WTC11 (cell line): ENCODE measurements around the gene SOCS2. TPM values are rescaled to one million over a fixed set of nuclear protein-coding genes. Genes with fewer than 3 reads are reported as not detected.

ENCODE experiments used
- ATAC-seq: fragments of 200-7000 bp; cut with Tn5 transposase; 2 replicates; pipeline ENCODE4 v1.10.0; 2021; ENCODE audit warnings: mild to moderate bottlenecking, moderate library complexity
- CTCF ChIA-PET: fragments of 300-600 bp; sonication (Branson Sonifier 250); formaldehyde crosslinking; loops from one replicate; lab custom pipeline; 2021; ENCODE audit warnings: antibody characterized with exemption; lab: Charles Lee
- POLR2A ChIA-PET: fragments of 350-600 bp; sonication (Branson Sonifier 250); formaldehyde crosslinking; loops from one replicate; lab custom pipeline; 2021; ENCODE audit warnings: antibody characterized with exemption; lab: Charles Lee
- DNase-seq: peaks from one replicate; pipeline ENCODE4 v3.0.0; 2021; ENCODE audit warnings: low spot score
- H3K27ac Mint-ChIP-seq: 2 replicates; pipeline ENCODE4 v1.8.0; 2021; ENCODE audit warnings: mixed read lengths
- H3K27me3 Mint-ChIP-seq: 2 replicates; pipeline ENCODE4 v1.8.0; 2021; ENCODE audit warnings: low read depth, mild to moderate bottlenecking, moderate library complexity, mixed read lengths
- H3K36me3 Mint-ChIP-seq: 2 replicates; pipeline ENCODE4 v1.8.0; 2021; ENCODE audit warnings: mixed read lengths
- H3K4me1 Mint-ChIP-seq: 2 replicates; pipeline ENCODE4 v1.8.0; 2022; ENCODE audit warnings: mixed read lengths
- H3K4me3 Mint-ChIP-seq: 2 replicates; pipeline ENCODE4 v1.8.0; 2021; ENCODE audit warnings: mild to moderate bottlenecking, moderate library complexity, mixed read lengths
- H3K9me3 Mint-ChIP-seq: 2 replicates; pipeline ENCODE4 v1.8.0; 2021; ENCODE audit warnings: mixed read lengths
- ATF1 ChIP-seq: sonication (generic); formaldehyde crosslinking; IDR thresholded peaks from 2 replicates; pipeline ENCODE4 v1.8.1; 2023; ENCODE audit warnings: mild to moderate bottlenecking, moderate library complexity, missing genetic modification reagents
- CREM ChIP-seq: sonication (generic); formaldehyde crosslinking; IDR thresholded peaks from 2 replicates; pipeline ENCODE4 v1.8.1; 2022; ENCODE audit warnings: mild to moderate bottlenecking, missing genetic modification reagents, moderate library complexity
- EMX1 ChIP-seq: fragments of 250-450 bp; sonication (Bioruptor Pico); IDR thresholded peaks from 2 replicates; pipeline ENCODE4 v1.8.0; 2021; ENCODE audit warnings: mild to moderate bottlenecking
- ETV6 ChIP-seq: sonication (generic); formaldehyde crosslinking; IDR thresholded peaks from 2 replicates; pipeline ENCODE4 v1.8.1; 2022; ENCODE audit warnings: mild to moderate bottlenecking, missing genetic modification reagents
- OVOL2 ChIP-seq: fragments of 250-450 bp; sonication (Bioruptor Pico); IDR thresholded peaks from 2 replicates; pipeline ENCODE4 v1.9.0; 2021; ENCODE audit warnings: mild to moderate bottlenecking, borderline replicate concordance
- TCF7 ChIP-seq: sonication (generic); formaldehyde crosslinking; IDR thresholded peaks from 2 replicates; pipeline ENCODE4 v1.8.0; 2022; ENCODE audit warnings: mild to moderate bottlenecking, low read depth, missing genetic modification reagents, moderate library complexity
- ZNF671 ChIP-seq: fragments of 250-450 bp; sonication (Bioruptor Pico); IDR thresholded peaks from 2 replicates; pipeline ENCODE4 v1.8.0; 2021; ENCODE audit warnings: mild to moderate bottlenecking
- total RNA-seq: library from RNA; stranded (reverse); gene quantifications from 3 replicates; pipeline ENCODE4 v1.2.3, GENCODE V29; 2021
- TF ChIP-seq, protein P1 (sequence below): sonication (generic); formaldehyde crosslinking; IDR thresholded peaks from 2 replicates; pipeline ENCODE4 v1.8.0; 2022; ENCODE audit warnings: mild to moderate bottlenecking, missing genetic modification reagents
- TF ChIP-seq, protein P2 (sequence below): sonication (generic); formaldehyde crosslinking; IDR thresholded peaks from 2 replicates; pipeline ENCODE4 v1.8.1; 2023; ENCODE audit warnings: mild to moderate bottlenecking, missing genetic modification reagents
- TF ChIP-seq, protein P3 (sequence below): sonication (generic); formaldehyde crosslinking; IDR thresholded peaks from 2 replicates; pipeline ENCODE4 v1.8.1; 2023; ENCODE audit warnings: mild to moderate bottlenecking, missing genetic modification reagents, moderate library complexity
- TF ChIP-seq, protein P4 (sequence below): sonication (generic); formaldehyde crosslinking; IDR thresholded peaks from 2 replicates; pipeline ENCODE4 v1.8.1; 2023; ENCODE audit warnings: mild to moderate bottlenecking, missing genetic modification reagents, borderline replicate concordance
- TF ChIP-seq, protein P5 (sequence below): fragments of 250-450 bp; sonication (Bioruptor Pico); IDR thresholded peaks from 2 replicates; pipeline ENCODE4 v1.8.0; 2021; ENCODE audit warnings: mild to moderate bottlenecking
- TF ChIP-seq, protein P6 (sequence below): fragments of 250-450 bp; sonication (Bioruptor Pico); IDR thresholded peaks from 2 replicates; pipeline ENCODE4 v1.9.0; 2021; ENCODE audit warnings: mild to moderate bottlenecking
- TF ChIP-seq, protein P7 (sequence below): sonication (generic); formaldehyde crosslinking; IDR thresholded peaks from 2 replicates; pipeline ENCODE4 v1.8.0; 2022; ENCODE audit warnings: missing genetic modification reagents
- TF ChIP-seq, protein P8 (sequence below): fragments of 250-450 bp; sonication (Bioruptor Pico); IDR thresholded peaks from 2 replicates; pipeline ENCODE4 v1.9.0; 2021; ENCODE audit warnings: moderate library complexity, mild to moderate bottlenecking, inconsistent platforms, borderline replicate concordance

Gene SOCS2
- total RNA-seq, 1 experiment from 2014 or later, result 44.4 TPM

DNA sequence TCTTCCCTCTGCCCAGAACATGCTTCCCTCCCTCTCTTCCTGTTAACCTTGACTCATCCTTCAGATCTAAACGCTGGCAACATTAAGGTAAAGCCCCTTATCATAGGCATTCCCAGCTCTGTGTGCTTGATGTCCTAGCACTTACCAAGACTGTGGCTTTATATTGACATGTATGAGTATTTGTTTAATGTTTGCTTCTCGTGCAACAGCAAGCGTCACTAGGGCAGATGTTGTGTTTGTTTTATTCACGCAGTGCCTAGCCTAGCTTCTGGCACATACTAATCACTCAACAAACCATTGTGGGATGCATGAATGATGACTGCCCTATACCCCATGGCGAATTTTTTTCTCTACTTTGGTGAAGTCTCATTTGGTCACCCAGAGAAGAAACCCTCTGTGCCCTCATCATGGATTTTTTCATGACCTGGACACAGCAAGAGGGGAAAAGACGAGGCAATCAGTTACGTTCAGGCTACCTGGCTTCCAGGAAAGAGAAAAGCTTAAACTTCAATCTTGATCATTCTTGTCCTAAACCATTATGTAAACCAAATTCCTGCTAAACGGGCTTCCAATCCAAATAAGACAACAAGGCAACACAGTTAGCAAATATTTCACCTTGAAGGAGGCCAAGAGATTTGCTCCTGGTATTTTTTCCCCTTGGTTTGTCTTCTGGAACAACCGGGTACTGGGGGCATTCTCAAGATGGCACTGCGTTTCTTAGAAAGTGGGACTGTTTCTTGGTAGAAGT is 47.9 kb upstream of the SOCS2 start:
- Mint-ChIP-seq H3K4me3 (no peak overlapping the region), H3K27me3 (no peaks in the 10 kb centered on the region), H3K27ac (no peak overlapping the region), H3K9me3 (peaks cover 2% of the 10 kb centered on the region), H3K36me3 (no peaks in the 10 kb centered on the region), H3K4me1 (peaks cover 16% of the 10 kb centered on the region)
- POLR2A ChIA-PET, result interaction anchor here (0.7 kb wide), 1 partner anchor 577 kb away, joined by 7 read pairs; no protein-coding TSS in a partner anchor
- TF ChIP-seq ATF1 (CRISPR knock-in tag) (no peak), TCF7 (CRISPR knock-in tag) (no peak), ETV6 (no peak)
- TF ChIP-seq, protein P1, sequence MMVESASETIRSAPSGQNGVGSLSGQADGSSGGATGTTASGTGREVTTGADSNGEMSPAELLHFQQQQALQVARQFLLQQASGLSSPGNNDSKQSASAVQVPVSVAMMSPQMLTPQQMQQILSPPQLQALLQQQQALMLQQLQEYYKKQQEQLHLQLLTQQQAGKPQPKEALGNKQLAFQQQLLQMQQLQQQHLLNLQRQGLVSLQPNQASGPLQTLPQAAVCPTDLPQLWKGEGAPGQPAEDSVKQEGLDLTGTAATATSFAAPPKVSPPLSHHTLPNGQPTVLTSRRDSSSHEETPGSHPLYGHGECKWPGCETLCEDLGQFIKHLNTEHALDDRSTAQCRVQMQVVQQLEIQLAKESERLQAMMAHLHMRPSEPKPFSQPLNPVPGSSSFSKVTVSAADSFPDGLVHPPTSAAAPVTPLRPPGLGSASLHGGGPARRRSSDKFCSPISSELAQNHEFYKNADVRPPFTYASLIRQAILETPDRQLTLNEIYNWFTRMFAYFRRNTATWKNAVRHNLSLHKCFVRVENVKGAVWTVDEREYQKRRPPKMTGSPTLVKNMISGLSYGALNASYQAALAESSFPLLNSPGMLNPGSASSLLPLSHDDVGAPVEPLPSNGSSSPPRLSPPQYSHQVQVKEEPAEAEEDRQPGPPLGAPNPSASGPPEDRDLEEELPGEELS, result no peak
- TF ChIP-seq, protein P2, sequence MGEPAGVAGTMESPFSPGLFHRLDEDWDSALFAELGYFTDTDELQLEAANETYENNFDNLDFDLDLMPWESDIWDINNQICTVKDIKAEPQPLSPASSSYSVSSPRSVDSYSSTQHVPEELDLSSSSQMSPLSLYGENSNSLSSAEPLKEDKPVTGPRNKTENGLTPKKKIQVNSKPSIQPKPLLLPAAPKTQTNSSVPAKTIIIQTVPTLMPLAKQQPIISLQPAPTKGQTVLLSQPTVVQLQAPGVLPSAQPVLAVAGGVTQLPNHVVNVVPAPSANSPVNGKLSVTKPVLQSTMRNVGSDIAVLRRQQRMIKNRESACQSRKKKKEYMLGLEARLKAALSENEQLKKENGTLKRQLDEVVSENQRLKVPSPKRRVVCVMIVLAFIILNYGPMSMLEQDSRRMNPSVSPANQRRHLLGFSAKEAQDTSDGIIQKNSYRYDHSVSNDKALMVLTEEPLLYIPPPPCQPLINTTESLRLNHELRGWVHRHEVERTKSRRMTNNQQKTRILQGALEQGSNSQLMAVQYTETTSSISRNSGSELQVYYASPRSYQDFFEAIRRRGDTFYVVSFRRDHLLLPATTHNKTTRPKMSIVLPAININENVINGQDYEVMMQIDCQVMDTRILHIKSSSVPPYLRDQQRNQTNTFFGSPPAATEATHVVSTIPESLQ (CRISPR knock-in tag), result no peak
- TF ChIP-seq, protein P3, sequence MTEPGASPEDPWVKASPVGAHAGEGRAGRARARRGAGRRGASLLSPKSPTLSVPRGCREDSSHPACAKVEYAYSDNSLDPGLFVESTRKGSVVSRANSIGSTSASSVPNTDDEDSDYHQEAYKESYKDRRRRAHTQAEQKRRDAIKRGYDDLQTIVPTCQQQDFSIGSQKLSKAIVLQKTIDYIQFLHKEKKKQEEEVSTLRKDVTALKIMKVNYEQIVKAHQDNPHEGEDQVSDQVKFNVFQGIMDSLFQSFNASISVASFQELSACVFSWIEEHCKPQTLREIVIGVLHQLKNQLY (CRISPR knock-in tag), result no peak
- TF ChIP-seq, protein P4, sequence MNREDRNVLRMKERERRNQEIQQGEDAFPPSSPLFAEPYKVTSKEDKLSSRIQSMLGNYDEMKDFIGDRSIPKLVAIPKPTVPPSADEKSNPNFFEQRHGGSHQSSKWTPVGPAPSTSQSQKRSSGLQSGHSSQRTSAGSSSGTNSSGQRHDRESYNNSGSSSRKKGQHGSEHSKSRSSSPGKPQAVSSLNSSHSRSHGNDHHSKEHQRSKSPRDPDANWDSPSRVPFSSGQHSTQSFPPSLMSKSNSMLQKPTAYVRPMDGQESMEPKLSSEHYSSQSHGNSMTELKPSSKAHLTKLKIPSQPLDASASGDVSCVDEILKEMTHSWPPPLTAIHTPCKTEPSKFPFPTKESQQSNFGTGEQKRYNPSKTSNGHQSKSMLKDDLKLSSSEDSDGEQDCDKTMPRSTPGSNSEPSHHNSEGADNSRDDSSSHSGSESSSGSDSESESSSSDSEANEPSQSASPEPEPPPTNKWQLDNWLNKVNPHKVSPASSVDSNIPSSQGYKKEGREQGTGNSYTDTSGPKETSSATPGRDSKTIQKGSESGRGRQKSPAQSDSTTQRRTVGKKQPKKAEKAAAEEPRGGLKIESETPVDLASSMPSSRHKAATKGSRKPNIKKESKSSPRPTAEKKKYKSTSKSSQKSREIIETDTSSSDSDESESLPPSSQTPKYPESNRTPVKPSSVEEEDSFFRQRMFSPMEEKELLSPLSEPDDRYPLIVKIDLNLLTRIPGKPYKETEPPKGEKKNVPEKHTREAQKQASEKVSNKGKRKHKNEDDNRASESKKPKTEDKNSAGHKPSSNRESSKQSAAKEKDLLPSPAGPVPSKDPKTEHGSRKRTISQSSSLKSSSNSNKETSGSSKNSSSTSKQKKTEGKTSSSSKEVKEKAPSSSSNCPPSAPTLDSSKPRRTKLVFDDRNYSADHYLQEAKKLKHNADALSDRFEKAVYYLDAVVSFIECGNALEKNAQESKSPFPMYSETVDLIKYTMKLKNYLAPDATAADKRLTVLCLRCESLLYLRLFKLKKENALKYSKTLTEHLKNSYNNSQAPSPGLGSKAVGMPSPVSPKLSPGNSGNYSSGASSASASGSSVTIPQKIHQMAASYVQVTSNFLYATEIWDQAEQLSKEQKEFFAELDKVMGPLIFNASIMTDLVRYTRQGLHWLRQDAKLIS, result no peak
- TF ChIP-seq, protein P5, sequence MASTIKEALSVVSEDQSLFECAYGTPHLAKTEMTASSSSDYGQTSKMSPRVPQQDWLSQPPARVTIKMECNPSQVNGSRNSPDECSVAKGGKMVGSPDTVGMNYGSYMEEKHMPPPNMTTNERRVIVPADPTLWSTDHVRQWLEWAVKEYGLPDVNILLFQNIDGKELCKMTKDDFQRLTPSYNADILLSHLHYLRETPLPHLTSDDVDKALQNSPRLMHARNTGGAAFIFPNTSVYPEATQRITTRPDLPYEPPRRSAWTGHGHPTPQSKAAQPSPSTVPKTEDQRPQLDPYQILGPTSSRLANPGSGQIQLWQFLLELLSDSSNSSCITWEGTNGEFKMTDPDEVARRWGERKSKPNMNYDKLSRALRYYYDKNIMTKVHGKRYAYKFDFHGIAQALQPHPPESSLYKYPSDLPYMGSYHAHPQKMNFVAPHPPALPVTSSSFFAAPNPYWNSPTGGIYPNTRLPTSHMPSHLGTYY (CRISPR knock-in tag), result no peak
- CTCF ChIA-PET, result interaction anchor here (0.9 to 6.1 kb wide), 5 partner anchors 21 to 577 kb away, joined by 3 to 53 read pairs (median 3); no protein-coding TSS in a partner anchor
- ATAC-seq (no peak), DNase-seq (no peak)

DNA sequence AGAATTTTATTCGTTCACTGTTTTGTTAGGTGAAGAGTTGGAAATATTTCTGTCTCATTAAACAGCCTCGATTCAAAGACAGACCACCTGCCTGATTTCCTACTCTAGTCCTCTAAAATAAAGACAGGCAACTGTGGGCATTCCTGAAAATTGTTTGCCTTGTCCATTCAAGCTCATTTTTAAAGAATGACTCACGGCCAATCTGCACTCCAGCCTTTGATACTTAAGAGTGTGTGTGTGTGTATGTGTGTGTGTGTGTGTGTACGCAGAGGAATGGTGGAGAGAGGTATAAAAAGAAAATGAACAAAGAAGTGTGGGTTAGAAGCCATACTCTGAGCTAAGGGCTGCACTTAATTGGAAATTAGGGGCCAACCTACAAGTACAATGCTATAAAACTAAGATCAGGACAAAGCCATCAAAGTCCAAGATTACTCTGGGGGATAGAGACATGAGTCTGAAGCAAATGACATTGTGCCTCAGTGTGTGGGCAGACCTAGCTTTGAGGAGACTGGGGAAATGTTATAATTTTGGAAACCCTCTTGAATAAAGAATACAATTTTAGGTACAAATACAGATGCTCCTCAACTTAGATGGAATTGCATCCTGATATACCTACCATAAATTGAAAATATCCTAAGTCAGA is 45.6 kb upstream of the SOCS2 start:
- ChIA-PET CTCF (interaction anchor here (1.3 to 6.1 kb wide), 3 partner anchors 9 to 575 kb away, joined by 3 to 53 read pairs (median 4); no protein-coding TSS in a partner anchor), POLR2A (no interaction called here)
- Mint-ChIP-seq H3K27me3 (no peaks in the 10 kb centered on the region), H3K4me3 (no peak overlapping the region), H3K9me3 (peaks cover 7% of the 10 kb centered on the region), H3K4me1 (peaks cover 10% of the 10 kb centered on the region), H3K27ac (no peak overlapping the region), H3K36me3 (no peaks in the 10 kb centered on the region)
- ATAC-seq (no peak), DNase-seq (no peak)
- TF ChIP-seq, protein P6, sequence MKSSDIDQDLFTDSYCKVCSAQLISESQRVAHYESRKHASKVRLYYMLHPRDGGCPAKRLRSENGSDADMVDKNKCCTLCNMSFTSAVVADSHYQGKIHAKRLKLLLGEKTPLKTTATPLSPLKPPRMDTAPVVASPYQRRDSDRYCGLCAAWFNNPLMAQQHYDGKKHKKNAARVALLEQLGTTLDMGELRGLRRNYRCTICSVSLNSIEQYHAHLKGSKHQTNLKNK (CRISPR knock-in tag), result no peak
- TF ChIP-seq, protein P7, sequence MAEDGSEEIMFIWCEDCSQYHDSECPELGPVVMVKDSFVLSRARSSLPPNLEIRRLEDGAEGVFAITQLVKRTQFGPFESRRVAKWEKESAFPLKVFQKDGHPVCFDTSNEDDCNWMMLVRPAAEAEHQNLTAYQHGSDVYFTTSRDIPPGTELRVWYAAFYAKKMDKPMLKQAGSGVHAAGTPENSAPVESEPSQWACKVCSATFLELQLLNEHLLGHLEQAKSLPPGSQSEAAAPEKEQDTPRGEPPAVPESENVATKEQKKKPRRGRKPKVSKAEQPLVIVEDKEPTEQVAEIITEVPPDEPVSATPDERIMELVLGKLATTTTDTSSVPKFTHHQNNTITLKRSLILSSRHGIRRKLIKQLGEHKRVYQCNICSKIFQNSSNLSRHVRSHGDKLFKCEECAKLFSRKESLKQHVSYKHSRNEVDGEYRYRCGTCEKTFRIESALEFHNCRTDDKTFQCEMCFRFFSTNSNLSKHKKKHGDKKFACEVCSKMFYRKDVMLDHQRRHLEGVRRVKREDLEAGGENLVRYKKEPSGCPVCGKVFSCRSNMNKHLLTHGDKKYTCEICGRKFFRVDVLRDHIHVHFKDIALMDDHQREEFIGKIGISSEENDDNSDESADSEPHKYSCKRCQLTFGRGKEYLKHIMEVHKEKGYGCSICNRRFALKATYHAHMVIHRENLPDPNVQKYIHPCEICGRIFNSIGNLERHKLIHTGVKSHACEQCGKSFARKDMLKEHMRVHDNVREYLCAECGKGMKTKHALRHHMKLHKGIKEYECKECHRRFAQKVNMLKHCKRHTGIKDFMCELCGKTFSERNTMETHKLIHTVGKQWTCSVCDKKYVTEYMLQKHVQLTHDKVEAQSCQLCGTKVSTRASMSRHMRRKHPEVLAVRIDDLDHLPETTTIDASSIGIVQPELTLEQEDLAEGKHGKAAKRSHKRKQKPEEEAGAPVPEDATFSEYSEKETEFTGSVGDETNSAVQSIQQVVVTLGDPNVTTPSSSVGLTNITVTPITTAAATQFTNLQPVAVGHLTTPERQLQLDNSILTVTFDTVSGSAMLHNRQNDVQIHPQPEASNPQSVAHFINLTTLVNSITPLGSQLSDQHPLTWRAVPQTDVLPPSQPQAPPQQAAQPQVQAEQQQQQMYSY, result no peak
- TF ChIP-seq EMX1 (CRISPR knock-in tag), result no peak
- TF ChIP-seq, protein P5 (CRISPR knock-in tag), result no peak
- TF ChIP-seq, protein P8, sequence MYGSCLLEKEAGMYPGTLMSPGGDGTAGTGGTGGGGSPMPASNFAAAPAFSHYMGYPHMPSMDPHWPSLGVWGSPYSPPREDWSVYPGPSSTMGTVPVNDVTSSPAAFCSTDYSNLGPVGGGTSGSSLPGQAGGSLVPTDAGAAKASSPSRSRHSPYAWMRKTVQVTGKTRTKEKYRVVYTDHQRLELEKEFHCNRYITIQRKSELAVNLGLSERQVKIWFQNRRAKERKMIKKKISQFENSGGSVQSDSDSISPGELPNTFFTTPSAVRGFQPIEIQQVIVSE (CRISPR knock-in tag), result no peak
- no peak for TF ChIP-seq CREM (CRISPR knock-in tag)
- TF ChIP-seq ZNF671, result no peak
- no peak for TF ChIP-seq OVOL2
